AG10803 (cell line): ENCODE data around the gene LGALS1.
A peak's percentile ranks its signal among the peaks of the same experiment; 100 is the strongest.
"Not testable (repeated sequence)": the region's sequence is repeated elsewhere in the genome, so short reads cannot be mapped to it uniquely, and the experiment has no call there.

Experiments used
- DNase-seq: peaks from one replicate; pipeline ENCODE4 v3.0.0; 2010; ENCODE audit warnings: low read depth
- H3K4me3 ChIP-seq: 2 replicates; pipeline ENCODE4 v1.5.1; 2011; ENCODE audit warnings: mild to moderate bottlenecking, low read length, control low read depth
- TF ChIP-seq, protein P1 (sequence below): conservative IDR thresholded peaks from 2 replicates; pipeline ENCODE4 v1.5.1; 2011; ENCODE audit warnings: mild to moderate bottlenecking, low read length, control low read depth, inconsistent platforms

The LGALS1 gene

DNA sequence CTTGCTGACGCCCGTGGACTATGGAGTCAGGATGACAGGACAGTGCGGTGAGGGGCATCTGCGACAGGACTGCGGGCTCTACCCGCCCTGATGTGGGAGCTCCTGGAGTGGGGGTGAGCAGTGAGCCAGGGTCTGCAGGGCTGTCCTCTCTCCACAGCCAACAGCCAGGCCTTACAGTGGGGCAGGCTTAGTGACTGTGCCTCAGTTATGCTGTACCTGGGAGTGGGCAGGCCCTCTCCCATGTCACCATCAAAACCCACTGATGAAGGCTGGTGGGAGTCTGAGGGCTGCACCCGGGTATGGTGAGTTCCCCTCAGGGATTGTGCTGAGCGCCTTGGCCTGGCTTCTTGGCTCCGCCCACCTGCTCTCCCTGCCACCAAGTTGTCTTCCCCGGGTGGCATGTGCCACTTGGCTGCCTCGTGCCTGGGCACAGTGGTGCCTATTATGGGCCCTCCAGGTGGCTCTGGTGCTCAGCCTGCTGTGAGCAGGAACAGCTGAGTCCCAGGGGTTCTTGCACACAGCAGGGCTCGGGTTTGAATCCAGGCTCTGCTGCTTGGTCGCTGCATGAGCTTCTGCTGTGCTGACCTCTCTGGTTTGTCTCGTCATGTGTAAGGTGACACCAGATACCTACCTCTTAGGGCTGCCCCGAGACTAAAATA, 17.3 kb downstream of the LGALS1 start:
- H3K4me3 ChIP-seq = no peak overlapping the region
- TF ChIP-seq, protein P1, sequence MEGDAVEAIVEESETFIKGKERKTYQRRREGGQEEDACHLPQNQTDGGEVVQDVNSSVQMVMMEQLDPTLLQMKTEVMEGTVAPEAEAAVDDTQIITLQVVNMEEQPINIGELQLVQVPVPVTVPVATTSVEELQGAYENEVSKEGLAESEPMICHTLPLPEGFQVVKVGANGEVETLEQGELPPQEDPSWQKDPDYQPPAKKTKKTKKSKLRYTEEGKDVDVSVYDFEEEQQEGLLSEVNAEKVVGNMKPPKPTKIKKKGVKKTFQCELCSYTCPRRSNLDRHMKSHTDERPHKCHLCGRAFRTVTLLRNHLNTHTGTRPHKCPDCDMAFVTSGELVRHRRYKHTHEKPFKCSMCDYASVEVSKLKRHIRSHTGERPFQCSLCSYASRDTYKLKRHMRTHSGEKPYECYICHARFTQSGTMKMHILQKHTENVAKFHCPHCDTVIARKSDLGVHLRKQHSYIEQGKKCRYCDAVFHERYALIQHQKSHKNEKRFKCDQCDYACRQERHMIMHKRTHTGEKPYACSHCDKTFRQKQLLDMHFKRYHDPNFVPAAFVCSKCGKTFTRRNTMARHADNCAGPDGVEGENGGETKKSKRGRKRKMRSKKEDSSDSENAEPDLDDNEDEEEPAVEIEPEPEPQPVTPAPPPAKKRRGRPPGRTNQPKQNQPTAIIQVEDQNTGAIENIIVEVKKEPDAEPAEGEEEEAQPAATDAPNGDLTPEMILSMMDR = no peak
- no peak for DNase-seq

DNA sequence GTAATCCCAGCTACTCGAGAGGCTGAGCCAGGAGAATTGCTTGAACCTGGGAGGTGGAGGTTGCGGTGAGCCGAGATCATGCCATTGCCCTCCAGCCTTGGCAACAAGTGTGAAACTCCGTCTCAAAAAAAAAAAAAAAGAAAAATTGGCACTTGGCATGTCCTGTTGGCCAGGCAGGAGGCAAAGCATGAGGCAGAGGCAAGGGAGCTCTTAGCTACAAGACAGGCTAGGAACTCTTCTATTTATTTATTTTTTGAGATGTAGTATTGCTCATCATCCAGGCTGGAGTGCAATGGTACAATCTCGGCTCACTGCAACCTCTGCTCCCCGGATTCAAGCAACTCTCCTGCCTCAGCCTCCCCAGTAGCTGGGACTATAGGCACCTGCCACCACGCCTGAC, 18.7 kb downstream of the LGALS1 start:
- not testable (repeated sequence) for H3K4me3 ChIP-seq, DNase-seq

DNA sequence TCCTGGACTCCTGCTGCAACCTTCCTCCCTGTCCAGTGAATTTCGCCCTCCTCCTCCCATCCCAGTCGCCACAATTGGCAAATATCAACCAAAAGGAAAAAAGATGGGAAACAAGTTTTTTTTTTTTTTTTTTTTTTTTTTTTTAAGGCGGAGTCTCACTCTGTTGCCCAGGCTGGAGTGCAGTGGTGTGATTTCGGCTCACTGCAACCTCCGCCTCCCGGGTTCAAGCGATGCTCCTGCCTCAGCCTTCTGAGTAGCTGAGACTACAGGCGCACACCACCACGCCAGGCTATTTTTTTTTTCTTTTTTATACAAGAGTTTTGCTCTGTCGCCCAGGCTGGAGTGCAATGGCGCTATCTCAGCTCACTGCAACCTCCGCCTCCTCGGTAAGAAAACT, 20.8 kb downstream of the LGALS1 start:
- not testable (repeated sequence) for DNase-seq
- peak overlapping the region; percentile 42 for H3K4me3 ChIP-seq

DNA sequence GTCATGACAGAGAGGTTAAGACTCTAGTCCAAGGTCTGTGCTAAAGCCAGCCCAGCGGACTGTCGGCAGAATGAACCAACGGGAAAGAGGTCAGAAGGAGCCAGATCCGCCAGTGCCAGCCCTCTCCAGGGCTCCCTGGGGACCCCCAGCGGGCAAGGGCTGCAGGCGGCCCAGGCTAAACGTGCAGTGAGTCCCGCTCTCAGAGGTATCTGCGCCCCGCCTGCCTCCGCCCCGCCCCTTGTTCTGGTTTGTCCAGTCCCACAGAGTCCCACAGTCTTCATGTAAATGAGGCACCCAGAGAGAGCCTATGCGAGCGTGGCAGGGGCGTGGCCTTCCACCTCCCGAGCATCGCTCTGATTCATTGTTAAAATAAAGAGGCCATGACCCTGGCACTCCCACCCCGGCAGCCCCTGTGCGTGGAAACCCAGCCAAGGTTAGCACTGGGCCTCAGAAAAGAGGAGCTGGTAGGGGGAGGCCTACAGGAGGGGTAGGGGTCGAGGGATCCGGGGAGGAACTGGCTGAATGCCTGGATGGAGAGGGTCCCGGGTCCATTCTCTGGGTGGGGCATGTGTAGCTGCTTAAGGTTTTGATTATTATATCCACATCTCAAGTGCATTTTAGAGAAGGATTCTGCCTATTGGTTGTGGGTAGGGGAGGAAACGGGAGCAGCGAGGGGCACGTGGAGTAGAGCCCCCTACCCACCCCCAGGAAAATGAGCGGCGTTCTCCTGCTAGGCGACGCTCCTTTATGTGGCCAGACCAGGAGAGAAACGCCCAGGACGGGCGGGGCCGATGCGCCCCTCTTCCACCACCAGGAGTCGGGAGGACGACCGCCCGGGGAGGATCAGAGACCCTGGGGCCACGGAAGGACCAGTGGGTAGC, 21.5 kb downstream of the LGALS1 start, which contains the start of gene TRIOBP:
Gene TRIOBP, plus strand, starts transcription at position 392 of the 881 bp plus-strand sequence. CDS start 4,318 bp downstream, outside the sequence.
- H3K4me3 ChIP-seq = peak within 1 kb of the TSS; percentile 42
- peak; percentile 93 for DNase-seq
- TF ChIP-seq, protein P1 = peak; percentile 47

DNA sequence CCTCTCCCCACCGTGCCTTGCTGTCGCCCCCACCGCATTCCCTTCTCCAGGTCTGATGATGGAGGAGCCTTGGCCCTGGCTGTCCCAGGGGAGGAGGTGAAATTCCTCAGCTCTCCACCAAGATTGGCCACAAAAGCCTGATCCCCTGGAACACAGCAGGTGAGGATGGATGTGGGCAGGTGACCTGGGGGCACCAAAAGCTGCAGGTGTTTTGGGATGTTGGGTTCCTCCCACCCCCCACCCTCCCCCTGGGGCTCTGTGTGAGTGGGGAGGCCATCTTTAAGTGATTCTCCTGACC, 22.1 kb downstream of the LGALS1 start:
- TF ChIP-seq, protein P1 = no peak
- H3K4me3 ChIP-seq = no peak overlapping the region

DNA sequence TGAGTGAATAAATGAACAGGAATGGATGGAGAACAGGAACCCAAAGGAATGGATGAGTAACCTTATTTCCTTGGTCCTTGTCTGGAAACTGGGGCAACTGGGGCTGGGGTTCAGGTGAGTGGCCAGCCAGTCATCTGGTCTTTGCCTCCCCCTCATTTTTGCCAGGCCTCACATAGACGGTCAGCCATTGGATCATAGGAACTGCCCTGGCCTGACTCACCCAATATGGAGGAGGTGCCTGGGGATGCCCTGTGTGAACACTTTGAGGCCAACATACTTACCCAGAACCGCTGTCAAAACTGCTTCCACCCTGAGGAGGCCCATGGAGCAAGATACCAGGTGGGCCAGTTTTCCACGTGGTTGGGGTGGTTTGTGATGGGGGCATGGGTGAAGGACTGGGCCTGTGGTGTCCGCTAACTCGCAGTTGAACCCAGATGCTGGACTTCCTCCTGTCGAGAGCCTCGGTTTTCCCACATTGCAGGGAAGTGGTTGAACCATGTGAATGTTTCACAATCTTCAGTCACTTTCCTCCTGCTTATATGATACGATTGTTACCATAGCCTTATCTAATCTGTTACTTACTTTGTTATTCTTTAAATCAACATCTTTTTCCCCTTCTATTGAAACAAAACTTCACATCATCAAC, 25.8 kb downstream of the LGALS1 start:
- TF ChIP-seq, protein P1 = no peak
- DNase-seq = no peak
- no peak overlapping the region for H3K4me3 ChIP-seq

More for the DNA sequence above, 22.1 kb downstream of the LGALS1 start:
- no peak for DNase-seq

DNA sequence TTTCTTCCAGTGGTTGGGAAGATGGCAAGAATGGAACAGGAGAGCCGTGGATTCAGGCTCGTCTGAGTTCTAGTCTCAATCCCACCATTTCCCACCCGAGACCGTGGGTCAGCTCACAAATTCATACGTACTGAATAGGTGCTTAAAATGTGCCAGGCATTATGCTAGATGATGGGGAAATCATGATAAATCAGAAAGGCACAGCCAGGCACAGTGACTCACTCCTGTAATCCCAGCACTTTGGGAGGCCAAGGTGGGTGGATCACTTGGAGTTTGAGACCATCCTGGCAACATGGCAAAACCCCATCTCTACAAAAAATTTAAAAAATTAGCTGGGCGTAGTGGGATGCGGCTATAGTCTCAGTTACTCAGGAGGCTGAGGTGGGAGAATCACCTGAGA, 28.5 kb downstream of the LGALS1 start:
- H3K4me3 ChIP-seq = no peak overlapping the region
- DNase-seq = no peak
- TF ChIP-seq, protein P1 = no peak

DNA sequence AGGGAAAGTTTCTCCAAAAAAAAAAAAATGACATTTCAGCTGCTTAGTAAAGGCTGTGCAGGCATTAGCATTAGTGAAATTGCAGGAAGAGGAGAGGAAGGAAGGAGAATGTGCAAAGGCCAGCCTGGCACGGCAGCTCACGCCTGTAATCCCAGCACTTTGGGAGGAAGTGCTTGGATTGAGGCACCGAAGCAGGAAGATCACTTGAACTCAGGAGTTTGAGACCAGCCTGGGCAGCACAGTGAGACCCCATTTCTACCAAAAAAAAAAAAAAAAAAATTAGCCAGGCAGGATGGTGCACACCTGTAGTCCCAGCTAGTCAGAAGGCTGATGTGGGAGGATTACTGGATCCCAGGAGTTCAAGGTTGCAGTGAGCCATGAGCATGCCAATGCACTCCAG, 29.2 kb downstream of the LGALS1 start:
- no peak for DNase-seq
- H3K4me3 ChIP-seq = no peak overlapping the region
- TF ChIP-seq, protein P1 = no peak
